IPS-18a (cell line): ENCODE results near the gene CHDH.

ENCODE experiments used
- H3K27ac ChIP-seq: one replicate; pipeline ENCODE4 v1.5.1; 2013; ENCODE audit warnings: low read length
- H3K27me3 ChIP-seq: one replicate; pipeline ENCODE4 v1.6.1; 2013; ENCODE audit warnings: mild to moderate bottlenecking, low read length; ENCODE audit not compliant: control insufficient read depth, insufficient read depth
- H3K36me3 ChIP-seq: one replicate; pipeline ENCODE4 v1.6.1; 2013; ENCODE audit warnings: low read depth, low read length; ENCODE audit not compliant: control insufficient read depth
- H3K4me1 ChIP-seq: one replicate; pipeline ENCODE4 v1.6.1; 2013; ENCODE audit warnings: low read depth, low read length; ENCODE audit not compliant: control insufficient read depth
- H3K4me3 ChIP-seq: one replicate; pipeline ENCODE4 v1.5.1; 2013; ENCODE audit warnings: low read length
- H3K9ac ChIP-seq: one replicate; pipeline ENCODE4 v1.6.1; 2013; ENCODE audit warnings: mild to moderate bottlenecking, low read length, moderate library complexity
- H3K9me3 ChIP-seq: one replicate; pipeline ENCODE4 v1.6.1; 2013; ENCODE audit warnings: low read depth, low read length; ENCODE audit not compliant: control insufficient read depth

Gene CHDH

GRCh38 chr3:53820756-53821580, 25.3 kb downstream of the CHDH start:
- H3K36me3 ChIP-seq: peaks cover 26% of the 10 kb centered on the region
- no peaks in the 10 kb centered on the region for H3K4me1 ChIP-seq
- H3K9me3 ChIP-seq: no peaks in the 10 kb centered on the region
- no peaks in the 10 kb centered on the region for H3K27me3 ChIP-seq
- no peak overlapping the region for H3K27ac ChIP-seq
- no peak overlapping the region for H3K9ac ChIP-seq
- no peak overlapping the region for H3K4me3 ChIP-seq

- H3K36me3 ChIP-seq: peaks cover 26% of the 10 kb centered on the region
Measured at GRCh38 chr3:53820084-53820483, 26.1 kb downstream of the CHDH start.

DNA sequence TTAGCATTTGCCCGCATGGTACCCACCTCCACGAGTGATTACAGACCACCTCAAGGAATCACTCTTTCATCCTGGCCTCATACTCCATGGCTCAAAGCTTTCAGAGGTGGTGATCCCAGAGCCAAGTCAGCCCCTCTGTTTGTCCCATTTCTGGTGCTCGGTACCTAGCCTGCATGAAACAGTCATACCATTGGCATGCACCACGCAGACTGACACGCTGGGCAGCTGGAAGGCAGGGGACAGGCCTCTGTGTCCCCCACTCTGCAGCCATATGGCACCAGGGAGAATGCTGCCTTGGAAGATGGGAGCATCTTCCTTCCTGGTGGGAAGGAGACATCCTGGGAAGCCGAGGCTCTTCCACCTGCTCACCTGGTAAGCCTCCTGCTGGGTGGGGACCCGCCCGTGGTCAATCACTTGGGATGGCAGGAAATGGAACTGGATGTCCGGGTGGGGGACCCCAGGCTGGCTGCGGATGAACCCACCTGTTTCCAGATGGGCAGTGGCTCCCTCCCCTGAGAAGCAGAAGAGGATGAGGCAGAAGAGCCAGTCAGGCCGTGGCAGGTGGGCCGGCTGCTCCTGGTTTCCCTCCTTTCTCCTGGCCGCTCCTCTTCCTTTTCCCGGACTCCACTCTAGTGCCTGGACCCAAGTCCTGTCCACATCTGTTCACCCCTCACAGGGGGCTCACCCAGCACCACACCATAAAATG, 26.9 kb downstream of the CHDH start:
- no peaks in the 10 kb centered on the region for H3K9me3 ChIP-seq
- no peak overlapping the region for H3K4me3 ChIP-seq
- no peaks in the 10 kb centered on the region for H3K27me3 ChIP-seq
- H3K4me1 ChIP-seq: no peaks in the 10 kb centered on the region
- peaks cover 26% of the 10 kb centered on the region for H3K36me3 ChIP-seq
- H3K9ac ChIP-seq: no peak overlapping the region
- H3K27ac ChIP-seq: no peak overlapping the region

More at GRCh38 chr3:53820084-53820483, 26.1 kb downstream of the CHDH start:
- H3K9me3 ChIP-seq: no peaks in the 10 kb centered on the region
- no peak overlapping the region for H3K9ac ChIP-seq
- H3K27me3 ChIP-seq: no peaks in the 10 kb centered on the region
- no peak overlapping the region for H3K4me3 ChIP-seq
- no peaks in the 10 kb centered on the region for H3K4me1 ChIP-seq
- H3K27ac ChIP-seq: no peak overlapping the region

GRCh38 chr3:53818221-53819162, 27.7 kb downstream of the CHDH start:
- Histone ChIP-seq H3K27me3 (no peaks in the 10 kb centered on the region), H3K27ac (no peak overlapping the region), H3K36me3 (peaks cover 26% of the 10 kb centered on the region), H3K4me1 (no peaks in the 10 kb centered on the region), H3K9ac (no peak overlapping the region), H3K9me3 (no peaks in the 10 kb centered on the region), H3K4me3 (no peak overlapping the region)

DNA sequence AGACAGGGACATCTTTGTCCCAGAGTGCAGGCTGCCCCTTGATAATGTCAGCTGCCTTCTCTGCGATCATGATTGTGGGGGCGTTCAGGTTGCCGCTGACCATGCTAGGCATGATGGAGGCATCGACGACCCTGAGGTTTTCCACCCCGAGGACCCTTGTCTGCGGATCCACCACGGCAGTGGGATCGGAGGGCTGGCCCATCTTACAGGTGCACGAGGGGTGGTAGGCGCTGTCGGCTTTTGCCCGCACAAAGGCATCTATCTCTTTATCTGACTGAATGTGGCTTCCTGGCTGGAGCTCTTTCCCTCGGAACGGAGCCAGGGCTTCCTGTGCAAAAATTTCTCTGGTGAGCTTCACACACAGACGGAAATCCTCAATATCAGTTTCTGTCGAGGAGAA, 28.4 kb downstream of the CHDH start:
- peaks cover 26% of the 10 kb centered on the region for H3K36me3 ChIP-seq
- H3K9ac ChIP-seq: no peak overlapping the region
- H3K27me3 ChIP-seq: no peaks in the 10 kb centered on the region
- H3K4me1 ChIP-seq: no peaks in the 10 kb centered on the region
- H3K4me3 ChIP-seq: no peak overlapping the region
- H3K9me3 ChIP-seq: no peaks in the 10 kb centered on the region
- H3K27ac ChIP-seq: no peak overlapping the region

GRCh38 chr3:53817211-53817610, 29.0 kb downstream of the CHDH start:
- H3K27me3 ChIP-seq: no peaks in the 10 kb centered on the region
- H3K4me1 ChIP-seq: no peaks in the 10 kb centered on the region
- H3K27ac ChIP-seq: no peak overlapping the region
- no peaks in the 10 kb centered on the region for H3K9me3 ChIP-seq
- H3K9ac ChIP-seq: no peak overlapping the region
- peaks cover 26% of the 10 kb centered on the region for H3K36me3 ChIP-seq
- no peak overlapping the region for H3K4me3 ChIP-seq

- Histone ChIP-seq H3K27me3 (no peaks in the 10 kb centered on the region), H3K4me3 (no peak overlapping the region), H3K9me3 (no peaks in the 10 kb centered on the region), H3K9ac (no peak overlapping the region), H3K27ac (no peak overlapping the region), H3K4me1 (no peaks in the 10 kb centered on the region), H3K36me3 (peaks cover 26% of the 10 kb centered on the region)
Measured at GRCh38 chr3:53816425-53816824, 29.8 kb downstream of the CHDH start.

- H3K27me3 ChIP-seq: no peaks in the 10 kb centered on the region
Measured at GRCh38 chr3:53815651-53816050, 30.6 kb downstream of the CHDH start.

DNA sequence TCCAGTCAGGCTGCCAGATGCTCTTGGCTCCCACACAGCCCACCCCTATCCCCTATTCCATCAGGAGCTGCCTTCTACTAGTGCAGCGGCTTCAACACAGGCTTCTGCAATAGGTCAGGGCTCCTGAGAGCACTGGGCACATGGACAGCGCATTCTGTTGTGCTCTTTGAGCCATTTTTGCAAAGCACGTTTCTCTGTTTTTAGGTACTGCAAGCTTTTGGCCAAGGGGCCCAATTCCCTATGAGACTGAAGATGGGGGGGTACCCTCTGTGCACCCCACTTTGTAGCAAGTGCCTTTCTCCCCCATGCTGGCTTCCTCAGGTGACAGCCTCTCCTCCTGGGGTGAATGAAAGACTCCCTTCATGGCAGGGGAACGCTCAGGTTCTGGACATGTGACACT, 31.2 kb downstream of the CHDH start:
- H3K4me1 ChIP-seq: no peaks in the 10 kb centered on the region
- H3K27me3 ChIP-seq: no peaks in the 10 kb centered on the region
- no peaks in the 10 kb centered on the region for H3K9me3 ChIP-seq
- H3K9ac ChIP-seq: no peak overlapping the region
- no peak overlapping the region for H3K27ac ChIP-seq
- H3K4me3 ChIP-seq: no peak overlapping the region
- H3K36me3 ChIP-seq: peaks cover 22% of the 10 kb centered on the region

More at GRCh38 chr3:53815651-53816050, 30.6 kb downstream of the CHDH start:
- H3K4me1 ChIP-seq: no peaks in the 10 kb centered on the region
- H3K4me3 ChIP-seq: no peak overlapping the region
- no peak overlapping the region for H3K27ac ChIP-seq
- H3K9me3 ChIP-seq: no peaks in the 10 kb centered on the region
- peaks cover 26% of the 10 kb centered on the region for H3K36me3 ChIP-seq
- H3K9ac ChIP-seq: no peak overlapping the region

GRCh38 chr3:53813876-53814275, 32.3 kb downstream of the CHDH start:
- no peaks in the 10 kb centered on the region for H3K27me3 ChIP-seq
- H3K9ac ChIP-seq: no peak overlapping the region
- no peaks in the 10 kb centered on the region for H3K4me1 ChIP-seq
- H3K27ac ChIP-seq: no peak overlapping the region
- peaks cover 10% of the 10 kb centered on the region for H3K36me3 ChIP-seq
- no peaks in the 10 kb centered on the region for H3K9me3 ChIP-seq
- no peak overlapping the region for H3K4me3 ChIP-seq

DNA sequence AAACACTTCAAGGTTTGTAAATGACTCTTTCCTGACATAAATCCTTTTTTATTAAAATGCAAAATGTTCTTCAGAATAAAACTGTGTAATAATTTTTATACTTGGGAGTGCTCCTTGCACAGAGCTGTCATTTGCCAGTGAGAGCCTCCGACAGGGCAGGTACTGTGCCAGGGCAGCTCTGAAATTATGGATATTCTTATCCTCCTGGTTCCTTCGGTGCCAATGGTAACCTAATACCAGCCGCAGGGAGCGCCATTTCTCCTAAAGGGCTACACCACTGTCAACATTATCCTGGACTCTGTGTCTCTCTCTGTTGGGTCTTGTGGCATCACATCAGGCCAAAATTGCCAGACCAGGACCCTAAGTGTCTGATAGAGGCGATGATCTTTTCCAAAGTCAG, 33.0 kb downstream of the CHDH start:
- Histone ChIP-seq H3K27ac (no peak overlapping the region), H3K9ac (no peak overlapping the region), H3K4me1 (no peaks in the 10 kb centered on the region), H3K4me3 (no peak overlapping the region), H3K9me3 (no peaks in the 10 kb centered on the region), H3K27me3 (no peaks in the 10 kb centered on the region), H3K36me3 (peaks cover 5% of the 10 kb centered on the region)
